Subcutaneous adipose tissue (tissue), 4 donors: Measurements from ENCODE around the gene IGSF5. TPM values are rescaled to one million over a fixed set of nuclear protein-coding genes. Genes with fewer than 3 reads are reported as not detected.

Experiments
- CTCF ChIP-seq: fragments of 450-650 bp; IDR thresholded peaks from one replicate; pipeline ENCODE4 v1.5.1; 2016; ENCODE audit warnings: low read depth, mild to moderate bottlenecking, control low read depth, antibody characterized with exemption, moderate library complexity
- total RNA-seq, 4 donors: library from RNA; depleted of rRNA; stranded (reverse); fragments of >200 nt; gene quantifications; one replicate each; pipeline ENCODE4 v1.1.0, GENCODE V29; 2016

IGSF5 gene
- total RNA-seq, 4 donors from 2014 or later = 0.22 TPM; not detected in 3

GRCh38 chr21:39738566-39738965, 6.4 kb upstream of the IGSF5 start:
- TF ChIP-seq CTCF = no peak

- TF ChIP-seq CTCF = no peak
Measured at GRCh38 chr21:39750670-39751069, 5.7 kb downstream of the IGSF5 start.

GRCh38 chr21:39754811-39755210, 9.8 kb downstream of the IGSF5 start:
- TF ChIP-seq CTCF = no peak

- TF ChIP-seq CTCF = no peak
Measured at GRCh38 chr21:39756285-39756684, 11.3 kb downstream of the IGSF5 start.

- TF ChIP-seq CTCF = no peak
Measured at GRCh38 chr21:39763272-39763970, 18.4 kb downstream of the IGSF5 start.

- no peak for TF ChIP-seq CTCF
Measured at GRCh38 chr21:39774227-39774626, 29.2 kb downstream of the IGSF5 start.

- TF ChIP-seq CTCF = no peak
Measured at GRCh38 chr21:39775816-39776215, 30.8 kb downstream of the IGSF5 start.
